Measurements from ENCODE around the gene LRFN3.
"Not testable (repeated sequence)": the region's sequence is repeated elsewhere in the genome, so short reads cannot be mapped to it uniquely, and the experiment has no call there.

The LRFN3 gene

DNA sequence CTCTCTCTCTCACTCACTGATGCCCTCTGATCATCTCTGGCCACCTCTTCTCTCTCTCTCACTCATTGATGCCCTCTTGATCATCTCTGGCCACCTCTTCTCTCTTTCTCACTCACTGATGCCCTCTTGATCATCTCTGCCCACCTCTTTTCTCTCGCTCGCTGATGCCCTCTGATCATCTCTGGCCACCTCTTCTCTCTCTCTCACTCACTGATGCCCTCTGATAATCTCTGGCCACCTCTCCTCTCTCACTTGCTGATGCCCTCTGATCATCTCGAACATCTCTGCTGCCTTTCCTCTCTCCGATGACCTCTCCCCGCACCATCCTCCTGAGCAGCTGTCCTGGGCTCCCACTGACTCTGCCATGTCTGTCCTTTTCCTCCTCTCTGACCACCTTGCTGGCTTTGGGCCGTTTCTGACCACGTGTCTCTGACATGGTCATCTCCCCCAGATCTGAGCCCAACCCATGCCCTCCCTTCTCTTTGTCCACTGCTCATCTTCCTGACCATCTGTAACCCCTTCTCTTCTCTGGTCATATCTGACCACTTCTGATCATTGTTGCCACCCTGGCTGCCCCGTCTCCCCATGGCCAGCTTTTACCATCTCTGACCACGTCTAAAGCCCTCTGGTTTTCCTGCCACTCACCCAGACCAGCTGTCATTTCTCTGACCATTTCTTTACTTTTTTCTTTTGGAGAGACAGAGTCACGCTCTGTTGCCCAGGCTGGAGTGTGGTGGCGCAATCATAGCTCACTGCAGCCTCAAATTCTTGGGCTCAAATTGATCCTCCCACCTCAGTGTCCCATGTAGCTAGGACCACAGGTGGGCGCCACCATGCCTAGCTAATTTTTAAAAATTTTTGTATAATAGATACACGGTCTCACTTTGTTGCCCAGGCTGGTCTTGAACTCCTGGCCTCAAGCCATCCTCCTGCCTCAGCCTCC is 2.4 kb downstream of the LRFN3 start:
- no peak for DNase-seq (ENCODE audit: low read depth in 3 of 3)

DNA sequence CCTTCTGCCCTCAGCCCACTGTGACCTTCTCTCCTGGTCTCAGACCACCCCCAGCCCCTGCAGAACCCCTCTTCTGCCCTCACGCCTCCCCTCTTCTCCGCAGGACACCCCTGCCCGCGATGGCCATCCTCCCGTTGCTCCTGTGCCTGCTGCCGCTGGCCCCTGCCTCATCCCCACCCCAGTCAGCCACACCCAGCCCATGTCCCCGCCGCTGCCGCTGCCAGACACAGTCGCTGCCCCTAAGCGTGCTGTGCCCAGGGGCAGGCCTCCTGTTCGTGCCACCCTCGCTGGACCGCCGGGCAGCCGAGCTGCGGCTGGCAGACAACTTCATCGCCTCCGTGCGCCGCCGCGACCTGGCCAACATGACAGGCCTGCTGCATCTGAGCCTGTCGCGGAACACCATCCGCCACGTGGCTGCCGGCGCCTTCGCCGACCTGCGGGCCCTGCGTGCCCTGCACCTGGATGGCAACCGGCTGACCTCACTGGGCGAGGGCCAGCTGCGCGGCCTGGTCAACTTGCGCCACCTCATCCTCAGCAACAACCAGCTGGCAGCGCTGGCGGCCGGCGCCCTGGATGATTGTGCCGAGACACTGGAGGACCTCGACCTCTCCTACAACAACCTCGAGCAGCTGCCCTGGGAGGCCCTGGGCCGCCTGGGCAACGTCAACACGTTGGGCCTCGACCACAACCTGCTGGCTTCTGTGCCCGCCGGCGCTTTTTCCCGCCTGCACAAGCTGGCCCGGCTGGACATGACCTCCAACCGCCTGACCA is 3.3 kb downstream of the LRFN3 start:
- no peak for DNase-seq (ENCODE audit: low read depth in 3 of 3)

DNA sequence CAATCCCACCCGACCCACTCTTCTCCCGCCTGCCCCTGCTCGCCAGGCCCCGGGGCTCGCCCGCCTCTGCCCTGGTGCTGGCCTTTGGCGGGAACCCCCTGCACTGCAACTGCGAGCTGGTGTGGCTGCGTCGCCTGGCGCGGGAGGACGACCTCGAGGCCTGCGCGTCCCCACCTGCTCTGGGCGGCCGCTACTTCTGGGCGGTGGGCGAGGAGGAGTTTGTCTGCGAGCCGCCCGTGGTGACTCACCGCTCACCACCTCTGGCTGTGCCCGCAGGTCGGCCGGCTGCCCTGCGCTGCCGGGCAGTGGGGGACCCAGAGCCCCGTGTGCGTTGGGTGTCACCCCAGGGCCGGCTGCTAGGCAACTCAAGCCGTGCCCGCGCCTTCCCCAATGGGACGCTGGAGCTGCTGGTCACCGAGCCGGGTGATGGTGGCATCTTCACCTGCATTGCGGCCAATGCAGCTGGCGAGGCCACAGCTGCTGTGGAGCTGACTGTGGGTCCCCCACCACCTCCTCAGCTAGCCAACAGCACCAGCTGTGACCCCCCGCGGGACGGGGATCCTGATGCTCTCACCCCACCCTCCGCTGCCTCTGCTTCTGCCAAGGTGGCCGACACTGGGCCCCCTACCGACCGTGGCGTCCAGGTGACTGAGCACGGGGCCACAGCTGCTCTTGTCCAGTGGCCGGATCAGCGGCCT is 4.1 kb downstream of the LRFN3 start:
- DNase-seq (ENCODE audit: low read depth in 3 of 3), result no peak

DNA sequence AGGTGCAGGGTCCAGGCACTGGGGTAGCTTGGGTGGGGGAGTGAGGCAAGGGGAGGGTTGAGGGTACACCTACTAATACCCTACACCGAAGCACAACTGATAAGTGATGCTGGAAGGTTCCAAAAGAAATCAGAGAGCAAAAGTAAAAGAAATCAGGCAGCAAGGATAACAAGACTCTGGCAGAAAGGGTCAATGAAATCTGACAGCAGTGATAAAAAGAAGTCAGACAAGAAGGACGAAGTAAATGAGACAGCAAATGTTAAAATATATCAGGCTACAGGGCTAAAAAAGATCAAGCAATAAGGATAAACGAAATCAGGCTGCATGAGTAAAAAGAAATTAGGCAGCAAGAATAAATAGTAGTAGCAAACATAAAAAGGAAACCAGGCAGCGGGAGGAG is 4.7 kb downstream of the LRFN3 start:
- no peak for DNase-seq (ENCODE audit: low read depth in 3 of 3)

DNA sequence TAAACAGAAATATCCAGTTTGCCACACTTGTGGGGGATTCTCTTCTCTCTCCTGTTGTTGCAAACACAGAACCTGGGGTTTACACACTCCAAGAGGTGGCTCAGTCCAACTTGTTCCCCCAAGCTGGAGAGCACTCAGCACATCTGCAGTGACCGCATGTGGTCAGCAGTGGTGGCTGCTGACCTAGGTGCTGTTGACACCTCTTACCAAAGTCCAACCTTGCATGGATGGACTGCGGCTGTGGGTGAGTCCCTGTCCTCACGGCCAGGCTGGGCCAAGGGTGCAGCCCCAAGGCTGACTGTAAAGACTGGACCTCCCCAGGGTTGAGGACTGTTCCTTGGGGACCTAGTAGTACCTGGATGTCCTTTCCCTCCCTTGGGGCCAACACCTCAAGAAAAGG is 6.1 kb downstream of the LRFN3 start:
- DNase-seq (ENCODE audit: low read depth in 3 of 3), result no peak

DNA sequence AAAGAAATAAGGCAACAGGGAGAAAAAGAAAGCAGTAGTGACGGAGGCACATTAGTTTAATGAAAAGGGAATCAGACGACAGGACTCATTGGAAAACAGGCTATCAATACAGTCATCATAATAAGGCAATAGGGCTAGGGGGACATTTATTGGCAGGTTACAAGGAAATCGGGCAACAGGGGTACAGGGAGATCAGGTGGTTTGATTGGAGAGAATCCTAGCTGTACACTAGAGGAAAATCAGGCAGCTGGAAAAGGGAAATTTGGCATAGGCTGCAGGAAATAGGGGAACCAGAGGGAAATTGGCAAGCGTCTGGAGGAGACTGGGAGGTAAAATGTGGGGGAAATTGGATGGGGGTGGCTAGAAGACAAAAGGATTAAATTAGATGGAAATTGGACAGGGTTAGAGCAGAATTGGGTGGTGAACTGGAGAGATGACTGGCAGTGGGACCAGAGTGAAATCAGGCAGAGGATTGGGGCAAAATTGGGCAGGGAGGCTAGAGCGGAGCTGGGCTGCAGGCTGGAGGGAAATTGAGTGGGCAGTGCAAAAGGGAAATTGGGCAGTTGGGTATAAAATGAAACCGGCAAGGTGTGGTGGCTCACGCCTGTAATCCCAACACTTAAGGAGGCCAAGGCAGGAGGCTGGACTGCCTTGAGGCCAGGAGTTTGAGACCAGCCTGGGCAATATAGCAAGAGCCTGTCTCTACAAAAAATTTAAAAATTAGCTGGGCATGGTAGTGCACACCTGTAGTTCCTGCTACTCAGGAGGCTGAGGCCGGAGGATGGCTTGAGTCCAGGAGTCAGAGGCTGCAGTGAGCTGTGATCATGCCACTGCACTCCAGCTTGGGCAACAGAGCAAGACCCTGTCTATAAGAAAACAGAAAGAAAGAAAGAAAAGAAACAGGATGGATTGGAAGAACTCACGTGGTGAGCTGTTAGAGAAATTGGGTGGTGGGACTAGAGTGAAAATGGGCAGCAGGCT is 7.4 kb downstream of the LRFN3 start:
- no peak for DNase-seq (ENCODE audit: low read depth in 3 of 3)

DNA sequence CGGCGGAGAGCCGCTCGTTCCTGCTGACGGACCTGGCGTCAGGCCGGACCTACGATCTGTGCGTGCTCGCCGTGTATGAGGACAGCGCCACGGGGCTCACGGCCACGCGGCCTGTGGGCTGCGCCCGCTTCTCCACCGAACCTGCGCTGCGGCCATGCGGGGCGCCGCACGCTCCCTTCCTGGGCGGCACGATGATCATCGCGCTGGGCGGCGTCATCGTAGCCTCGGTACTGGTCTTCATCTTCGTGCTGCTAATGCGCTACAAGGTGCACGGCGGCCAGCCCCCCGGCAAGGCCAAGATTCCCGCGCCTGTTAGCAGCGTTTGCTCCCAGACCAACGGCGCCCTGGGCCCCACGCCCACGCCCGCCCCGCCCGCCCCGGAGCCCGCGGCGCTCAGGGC is 8.4 kb downstream of the LRFN3 start:
- DNase-seq (ENCODE audit: low read depth in 3 of 3), result no peak

DNA sequence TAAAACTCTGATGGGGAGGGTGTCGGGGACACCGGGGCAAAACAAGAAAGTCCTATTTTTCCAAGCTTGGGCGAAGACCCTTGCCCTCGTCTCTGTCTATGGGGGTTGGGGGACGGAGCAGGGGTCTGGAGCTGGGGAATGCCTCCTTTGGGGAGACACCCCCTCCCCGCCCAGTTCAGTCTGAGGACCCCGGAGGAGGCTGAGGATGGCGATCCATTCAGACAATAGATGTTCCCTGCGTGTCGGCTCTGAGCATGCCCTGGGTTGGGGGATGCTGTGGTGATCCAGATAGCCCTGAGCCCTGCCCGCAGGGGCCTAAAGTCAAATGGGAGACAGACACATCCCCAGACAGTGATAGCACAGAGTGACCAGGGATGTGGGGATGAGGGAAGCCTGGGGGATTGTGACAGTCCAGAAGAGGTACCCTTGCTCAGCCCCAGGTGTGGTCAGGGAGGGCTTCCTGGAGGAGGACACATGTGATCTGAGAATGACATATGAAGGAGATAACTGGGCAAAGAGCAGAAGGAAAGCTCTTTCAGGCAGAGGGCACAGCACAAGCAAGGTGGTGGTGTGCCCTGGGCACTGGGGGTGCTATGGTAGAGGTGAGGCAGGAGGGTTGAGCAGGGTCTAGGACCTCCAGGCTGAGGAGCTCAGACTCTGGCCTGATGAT is 9.1 kb downstream of the LRFN3 start:
- no peak for DNase-seq (ENCODE audit: low read depth in 3 of 3)

DNA sequence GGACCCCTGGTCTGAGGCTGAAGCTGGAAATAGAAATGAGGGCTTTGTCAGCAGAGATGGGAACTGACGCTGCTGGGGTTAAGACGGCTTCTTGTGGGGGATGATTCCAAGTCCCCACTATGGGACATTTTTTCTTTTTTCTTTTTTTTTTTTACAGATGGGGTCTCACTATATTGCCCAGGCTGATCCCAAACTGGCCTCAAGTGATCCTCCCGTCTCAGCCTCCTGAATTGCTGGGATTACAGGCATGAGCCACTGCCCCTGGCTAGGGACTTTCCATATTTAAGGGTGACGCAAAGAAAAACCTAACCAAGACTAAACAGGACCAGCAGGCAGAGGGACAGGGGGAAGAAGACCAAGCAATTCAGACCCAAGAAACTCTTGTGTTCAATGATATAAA is 10.0 kb downstream of the LRFN3 start:
- no peak for DNase-seq (ENCODE audit: low read depth in 3 of 3)

DNA sequence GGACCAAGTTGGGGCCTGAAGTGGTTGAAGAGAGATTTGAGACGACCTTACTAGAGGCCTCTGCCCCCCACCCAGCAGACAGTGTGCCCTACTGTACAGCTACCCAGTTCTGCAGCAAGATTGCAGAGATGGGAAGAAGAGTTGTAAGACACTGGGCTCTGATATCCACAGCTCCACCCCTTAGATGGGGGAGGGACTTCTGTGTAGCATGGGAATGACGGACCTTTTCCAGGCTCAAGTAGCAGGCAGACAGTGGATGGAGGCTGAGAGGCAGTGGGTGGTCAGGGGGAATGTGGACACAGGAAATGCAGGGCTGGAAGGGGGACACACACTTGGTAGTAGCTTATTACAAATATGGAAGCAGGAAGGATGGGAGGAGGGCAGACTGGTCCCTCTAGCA is 13.0 kb downstream of the LRFN3 start:
- DNase-seq (ENCODE audit: low read depth in 3 of 3), result no peak

DNA sequence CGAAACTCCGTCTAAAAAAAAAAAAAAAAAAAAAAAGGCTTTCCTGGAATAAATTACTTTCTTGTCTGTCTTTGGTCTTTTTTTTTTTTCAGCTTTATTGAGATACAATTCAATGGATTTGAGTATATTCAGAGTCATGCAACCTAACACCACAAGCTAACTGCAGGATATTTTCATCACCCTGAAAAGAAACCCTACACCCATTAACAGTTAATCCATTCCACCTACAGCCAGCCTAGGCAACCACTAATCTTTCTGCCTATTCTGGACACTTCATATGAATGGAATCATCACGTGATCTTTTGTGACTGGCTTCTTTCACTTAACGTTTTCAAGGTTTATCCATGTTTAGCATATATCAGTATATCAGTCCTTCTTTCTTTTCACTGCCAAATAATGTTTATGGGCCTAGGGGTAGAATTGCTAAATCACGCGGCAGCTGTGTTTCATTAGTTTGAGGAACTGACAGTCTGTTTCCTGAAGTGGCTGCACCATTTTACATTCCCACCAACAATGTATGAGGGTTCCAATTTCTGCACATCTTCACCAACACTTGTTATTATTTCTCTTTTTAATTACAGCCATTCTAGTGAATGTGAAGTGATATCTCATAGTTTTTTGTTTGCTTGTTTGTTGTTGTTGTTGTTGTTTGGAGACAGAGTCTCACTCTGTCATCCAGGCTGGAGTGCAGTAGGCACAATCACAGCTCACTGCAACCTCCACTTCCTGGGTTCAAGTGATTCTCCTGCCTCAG is 19.9 kb downstream of the LRFN3 start:
- no peak for DNase-seq (ENCODE audit: low read depth in 3 of 3)

DNA sequence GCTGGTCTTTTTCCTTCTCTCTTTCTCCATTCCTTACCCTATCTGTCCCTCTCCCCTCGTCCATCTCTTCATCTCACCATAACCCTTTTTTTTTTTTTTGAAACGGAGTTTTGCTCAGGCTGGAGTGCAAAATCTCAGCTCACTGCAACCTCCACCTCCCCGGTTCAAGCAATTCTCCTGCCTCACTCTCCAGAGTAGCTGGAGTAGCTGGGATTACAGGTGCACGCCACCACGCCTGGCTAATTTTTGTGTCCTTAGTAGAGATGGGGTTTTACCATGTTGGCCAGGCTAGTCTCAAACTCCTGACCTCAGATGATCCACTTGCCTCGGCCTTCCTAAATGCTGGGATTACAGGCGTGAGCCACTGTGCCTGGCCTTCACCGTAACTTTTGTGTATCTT is 21.2 kb downstream of the LRFN3 start:
- not testable (repeated sequence) for DNase-seq (ENCODE audit: low read depth in 3 of 3)

DNA sequence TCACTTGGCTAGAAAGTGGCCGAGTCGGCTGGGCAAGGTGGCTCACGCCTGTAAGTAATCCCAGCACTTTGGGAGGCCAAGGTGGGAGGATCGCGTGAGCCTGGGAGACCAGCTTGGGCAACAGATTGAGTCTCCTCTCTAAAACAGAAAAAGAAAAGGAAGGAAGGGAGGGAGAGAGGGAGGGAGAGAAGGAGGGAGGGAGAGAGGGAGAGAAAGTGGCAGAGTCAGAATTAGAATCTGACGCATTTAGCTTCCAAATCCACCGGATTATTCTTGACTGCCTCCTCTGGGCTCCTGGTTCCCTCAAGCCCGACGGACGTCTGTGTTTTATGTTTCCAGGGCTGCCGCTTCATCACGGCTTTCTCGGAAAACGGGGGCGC is 22.5 kb downstream of the LRFN3 start:
- no peak for DNase-seq (ENCODE audit: low read depth in 3 of 3)

DNA sequence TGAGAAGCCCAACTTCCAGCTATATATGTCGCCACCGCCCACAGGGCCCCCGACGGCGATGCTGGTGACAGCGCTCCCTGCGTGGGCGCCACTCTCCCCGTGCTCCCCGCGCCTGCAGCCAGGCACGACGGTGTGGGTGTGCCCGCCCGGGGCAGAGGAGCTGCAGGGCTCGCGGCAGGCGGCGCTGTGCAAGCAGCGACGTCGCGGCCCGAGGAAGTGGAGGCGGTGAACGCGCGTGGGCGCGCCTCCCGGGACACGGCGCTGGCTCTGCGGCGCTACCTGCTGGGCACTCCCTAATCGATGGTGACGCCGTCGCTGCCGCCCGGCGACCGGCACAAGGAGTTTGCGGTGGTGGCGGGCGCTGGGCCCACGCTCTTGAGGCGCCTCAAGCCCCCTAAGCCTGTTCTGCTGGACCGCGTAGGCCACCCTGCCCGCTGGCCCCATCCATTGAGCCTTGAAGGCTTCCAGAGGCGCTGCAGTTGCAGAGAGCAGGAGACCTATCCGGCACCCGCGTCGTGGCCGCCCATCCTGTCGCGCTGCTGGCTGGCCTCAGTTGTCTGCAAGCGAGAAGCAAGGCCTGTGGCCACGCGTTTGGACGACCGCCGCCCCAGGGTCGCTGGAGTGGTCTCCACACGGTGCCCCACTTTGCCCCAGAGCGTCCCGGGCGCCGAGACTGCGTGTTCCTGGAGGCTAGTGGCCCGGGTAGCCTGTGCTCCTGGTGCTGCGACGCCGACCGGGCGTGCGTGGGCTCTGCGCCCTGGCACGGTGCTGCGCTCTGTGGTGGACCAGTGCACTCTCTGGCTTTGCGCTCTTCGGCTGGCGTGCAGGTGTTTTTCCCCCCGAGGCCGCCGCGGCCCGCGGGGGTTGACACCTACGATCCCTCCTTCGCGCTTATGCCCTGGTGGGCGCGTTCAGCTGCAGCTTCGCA is 23.1 kb downstream of the LRFN3 start:
- DNase-seq (ENCODE audit: low read depth in 3 of 3), result peak; percentile 26 to 69 (median 48)

DNA sequence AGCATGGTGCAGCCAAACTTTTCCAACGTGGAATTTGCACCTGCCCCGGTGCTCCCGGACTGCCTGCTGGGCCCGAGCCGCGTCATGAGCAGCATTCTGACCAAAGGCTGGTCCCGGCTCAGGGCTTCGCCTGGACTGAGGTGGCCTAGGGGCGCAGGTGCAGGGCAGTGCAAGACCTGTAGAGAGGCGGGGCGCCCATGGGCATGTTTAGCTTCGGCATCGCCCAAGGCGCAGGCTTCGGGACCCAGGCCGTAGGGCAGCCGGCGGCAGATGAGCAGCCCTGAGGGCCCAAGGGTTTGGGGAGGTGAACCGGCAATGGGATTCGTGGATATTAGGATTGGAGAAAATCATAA is 23.8 kb downstream of the LRFN3 start:
- no peak for DNase-seq (ENCODE audit: low read depth in 3 of 3)

DNA sequence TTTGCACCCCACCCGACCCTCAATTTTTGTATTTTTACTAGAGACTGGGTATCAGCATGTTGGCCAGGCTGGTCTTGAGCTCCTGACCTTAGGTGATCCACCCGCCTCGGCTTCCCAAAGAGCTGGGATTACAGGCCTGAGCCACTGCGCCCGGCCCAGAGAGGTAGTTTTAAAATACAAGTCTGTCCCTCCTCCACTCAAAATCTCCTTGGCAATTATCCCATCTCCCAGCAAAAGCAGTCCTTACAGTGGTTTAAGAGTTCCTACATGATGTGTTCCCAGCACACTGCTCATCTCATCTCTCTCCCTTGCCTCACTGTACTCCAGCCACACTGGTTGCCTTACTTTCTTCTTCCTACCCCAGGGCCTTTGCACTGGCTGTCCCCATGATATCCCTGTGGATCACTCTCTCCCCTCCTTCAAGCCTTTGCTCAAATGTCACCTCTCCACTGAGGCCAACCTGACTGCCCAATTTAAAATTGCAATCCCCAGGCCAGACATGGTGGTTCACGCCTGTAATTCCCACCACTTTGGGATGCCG is 24.3 kb downstream of the LRFN3 start:
- DNase-seq (ENCODE audit: low read depth in 3 of 3), result no peak

DNA sequence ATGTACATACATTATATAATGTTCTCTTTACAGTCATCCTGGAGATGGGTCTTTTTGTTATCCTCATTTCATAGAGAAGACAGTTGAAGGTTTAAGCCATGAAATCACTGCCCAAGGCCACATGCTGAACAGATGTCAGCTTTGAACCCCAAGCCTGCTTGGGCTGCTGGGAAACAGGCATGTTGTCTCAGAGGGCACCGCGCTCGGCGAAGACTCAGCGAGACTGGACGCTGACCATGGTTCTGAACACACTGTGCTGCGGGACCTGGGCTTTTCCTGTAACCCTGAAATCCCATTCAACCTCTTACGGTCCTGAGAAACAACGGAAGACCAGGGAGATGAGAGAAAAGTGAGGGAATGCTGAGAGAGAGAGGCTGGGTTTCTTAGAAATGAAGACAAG is 27.3 kb downstream of the LRFN3 start:
- DNase-seq (ENCODE audit: low read depth in 3 of 3), result peak in 1 of 3 donors; percentile 39

DNA sequence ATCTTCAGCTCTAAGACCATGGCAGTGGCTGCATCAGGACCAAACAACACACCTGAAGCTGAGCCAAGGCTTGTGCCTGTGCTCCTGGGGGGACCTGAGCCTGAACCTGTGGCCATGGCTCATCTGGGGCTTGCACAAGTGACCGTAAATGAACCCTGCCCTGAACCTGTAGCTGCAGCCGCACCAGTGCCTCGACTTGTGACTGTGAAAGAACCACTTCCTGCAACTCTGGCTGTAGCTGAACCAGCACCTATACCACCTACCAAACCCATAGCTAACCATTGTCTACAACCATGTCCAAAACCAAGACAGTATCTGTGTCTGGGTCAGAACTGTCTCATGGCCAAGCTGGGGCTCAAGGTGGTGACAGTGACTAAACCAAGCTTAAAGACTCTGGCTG is 30.6 kb downstream of the LRFN3 start:
- DNase-seq (ENCODE audit: low read depth in 3 of 3), result no peak

DNA sequence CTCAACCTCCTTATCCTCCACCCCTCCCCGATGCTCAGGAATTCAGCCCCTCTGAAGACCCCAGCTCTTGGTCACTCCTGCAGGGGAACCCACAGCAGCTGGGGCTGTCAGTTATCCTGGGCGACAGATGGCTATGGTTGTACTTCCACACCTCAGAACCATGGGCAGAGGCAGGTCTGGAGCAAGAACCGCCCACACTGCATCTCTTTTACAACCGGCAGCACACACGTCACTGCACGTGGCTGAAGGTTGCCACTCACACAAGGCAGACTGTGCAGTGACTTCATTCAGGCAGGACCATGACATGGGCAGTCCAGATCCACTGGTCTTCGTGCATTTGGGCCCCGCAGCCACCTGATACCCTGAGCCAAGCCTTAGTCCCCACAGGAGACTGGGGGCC is 37.3 kb downstream of the LRFN3 start:
- DNase-seq (ENCODE audit: low read depth in 3 of 3), result no peak

Data from stimulated activated CD4-positive, alpha-beta T cell treated with anti-CD3 and anti-CD28 coated beads, TNF-alpha, amount 100 ng/mL, for 48 hours (primary cell).